Stimulated activated naive CD8-positive, alpha-beta T cell treated with anti-CD3 and anti-CD28 coated beads, Interleukin-15, Interleukin-2, amounts not matched to agents 100 U/mL and 50 U/mL, for 24 hours (primary cell): ENCODE results near the gene CTNND2.
"Not testable (repeated sequence)": the region's sequence is repeated elsewhere in the genome, so short reads cannot be mapped to it uniquely, and the experiment has no call there.

ENCODE experiments used
- ATAC-seq: fragments of 150-1000 bp; cut with Tn5 transposase; one replicate; pipeline ENCODE4 v1.10.0; 2021
- DNase-seq: peaks from one replicate; pipeline ENCODE4 v3.0.0; 2021

The CTNND2 gene

DNA sequence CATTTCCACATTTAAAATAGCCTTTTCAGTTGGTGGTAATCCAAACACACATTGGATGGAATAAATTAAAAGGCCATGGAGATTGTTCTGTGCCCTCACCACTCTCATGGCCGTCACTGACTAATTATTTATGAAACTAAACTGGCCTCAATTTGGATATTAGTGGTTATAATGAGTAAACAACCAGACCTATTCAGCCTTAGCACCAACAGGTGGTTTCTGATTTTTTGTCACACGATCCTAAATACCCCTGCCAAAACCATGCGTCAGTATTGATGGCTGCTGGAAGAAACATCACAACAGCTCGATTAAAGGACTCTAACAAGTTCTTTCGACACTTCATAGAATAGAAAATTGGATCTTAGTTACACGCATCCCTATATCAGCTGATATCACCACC is 867.2 kb downstream of the CTNND2 start:
- DNase-seq (no peak), ATAC-seq (no peak)

- DNase-seq (no peak), ATAC-seq (no peak)
Observed at GRCh38 chr5:11030671-11031070, 873.6 kb downstream of the CTNND2 start.

GRCh38 chr5:11027660-11028059 is 876.6 kb downstream of the CTNND2 start:
- no peak for ATAC-seq
- no peak for DNase-seq

DNA sequence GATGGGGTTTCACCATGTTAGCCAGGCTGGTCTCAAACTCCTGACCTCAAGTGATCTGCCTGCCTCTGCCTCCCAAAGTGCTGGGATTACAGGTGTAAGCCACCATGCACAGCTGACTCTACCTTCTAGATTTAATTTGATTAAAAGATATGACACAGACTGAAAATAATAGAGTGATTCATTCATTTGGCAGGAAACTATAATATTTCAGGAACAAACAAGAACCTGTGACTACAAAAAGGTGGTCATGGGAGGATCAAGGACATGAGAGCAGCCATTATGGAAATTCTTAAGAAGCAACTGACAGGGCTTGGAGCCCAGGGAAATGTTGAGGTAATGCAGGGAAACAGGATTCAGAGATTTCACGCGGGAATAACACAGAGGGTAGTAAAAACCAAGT is 877.7 kb downstream of the CTNND2 start:
- ATAC-seq: no peak
- DNase-seq: no peak

DNA sequence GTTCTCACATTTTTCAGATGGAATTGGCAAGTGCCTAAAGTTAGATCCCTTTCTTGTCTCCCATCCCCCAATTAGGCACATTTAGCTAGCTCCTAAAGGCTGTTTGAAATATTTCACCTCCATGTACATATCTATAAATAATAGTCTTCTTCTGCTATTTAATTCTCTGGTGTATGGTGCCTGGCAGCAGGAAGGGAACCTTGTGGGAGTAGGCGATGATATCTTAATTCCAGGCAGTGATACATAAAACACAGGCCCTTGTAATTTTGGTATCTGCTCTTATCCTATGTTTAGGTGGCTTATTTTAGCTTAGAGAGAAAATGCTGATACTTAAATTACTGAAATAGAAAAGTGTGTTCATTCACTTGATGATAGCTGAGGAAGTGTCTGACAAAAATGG is 880.3 kb downstream of the CTNND2 start:
- ATAC-seq (no peak), DNase-seq (no peak)

DNA sequence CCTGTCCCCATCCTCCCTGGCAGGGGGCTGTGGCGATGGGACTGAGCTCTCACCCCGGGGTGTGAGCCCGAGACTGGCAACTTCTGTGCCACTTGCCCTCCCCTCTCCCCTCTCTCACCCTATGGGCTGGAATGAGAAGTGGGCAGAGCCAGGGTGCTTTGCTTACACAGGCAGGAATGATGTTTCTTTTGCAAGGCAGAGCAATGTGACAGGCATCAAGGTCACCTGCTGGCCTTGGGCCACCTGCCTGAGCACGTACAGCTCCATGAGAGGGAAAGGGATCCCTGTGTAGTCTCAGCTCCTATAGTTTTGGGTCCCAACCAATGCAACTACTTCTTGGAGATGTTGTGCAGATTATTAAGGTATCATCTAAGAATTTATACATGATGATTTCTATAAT is 890.5 kb downstream of the CTNND2 start:
- no peak for DNase-seq
- no peak for ATAC-seq

GRCh38 chr5:11012295-11012694 is 892.0 kb downstream of the CTNND2 start:
- DNase-seq (no peak), ATAC-seq (no peak)

GRCh38 chr5:11010429-11011210 is 893.6 kb downstream of the CTNND2 start:
- ATAC-seq (no peak), DNase-seq (no peak)

- no peak for DNase-seq
- ATAC-seq: no peak
Observed at GRCh38 chr5:11009576-11009975, 894.7 kb downstream of the CTNND2 start.

- ATAC-seq (no peak), DNase-seq (no peak)
Observed at GRCh38 chr5:11007269-11007870, 896.9 kb downstream of the CTNND2 start.

- ATAC-seq, DNase-seq: not testable (repeated sequence)
Observed at GRCh38 chr5:11004523-11004922, 899.7 kb downstream of the CTNND2 start.

DNA sequence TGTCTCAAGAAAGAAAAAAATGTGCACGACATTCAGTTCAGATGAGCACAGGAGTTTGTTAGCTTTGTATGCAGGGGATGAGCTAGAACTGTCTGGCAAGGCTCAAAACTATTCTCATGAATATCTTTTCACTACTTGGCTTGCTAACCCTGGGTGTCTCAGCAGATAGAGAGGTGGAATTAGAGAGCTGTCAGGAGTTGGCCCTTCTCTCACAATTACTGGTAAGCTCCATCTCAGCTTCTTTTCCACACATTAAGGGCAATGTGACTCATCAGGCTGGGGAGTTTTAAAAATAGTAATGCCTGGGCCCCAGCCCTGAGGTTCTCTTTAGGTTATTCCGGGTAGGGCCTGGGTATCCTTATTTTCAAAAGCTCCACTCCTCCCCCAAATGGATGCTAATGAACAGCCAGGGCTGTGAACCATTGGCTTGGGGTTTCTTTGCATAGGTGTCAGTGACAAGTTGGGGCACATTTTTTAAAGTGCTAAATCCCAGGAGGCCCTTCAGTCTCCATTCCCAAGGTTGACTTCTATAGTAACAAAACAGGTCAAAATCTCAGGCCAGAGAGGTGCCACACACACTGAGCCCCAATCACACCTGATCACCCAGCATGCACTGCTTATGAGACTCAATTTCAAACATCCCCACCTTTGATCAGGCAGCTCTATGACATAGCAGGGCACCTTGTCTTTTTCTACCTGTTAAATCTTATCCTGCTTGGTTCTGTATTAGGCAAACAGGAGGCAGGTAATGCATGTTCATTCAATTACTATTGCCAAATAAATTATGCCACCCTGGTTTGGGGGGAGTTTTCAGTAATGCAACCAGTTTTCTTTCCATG is 903.5 kb downstream of the CTNND2 start:
- ATAC-seq: no peak
- no peak for DNase-seq

- no peak for DNase-seq
- ATAC-seq: no peak
Observed at GRCh38 chr5:10999714-11000113, 904.5 kb downstream of the CTNND2 start.

DNA sequence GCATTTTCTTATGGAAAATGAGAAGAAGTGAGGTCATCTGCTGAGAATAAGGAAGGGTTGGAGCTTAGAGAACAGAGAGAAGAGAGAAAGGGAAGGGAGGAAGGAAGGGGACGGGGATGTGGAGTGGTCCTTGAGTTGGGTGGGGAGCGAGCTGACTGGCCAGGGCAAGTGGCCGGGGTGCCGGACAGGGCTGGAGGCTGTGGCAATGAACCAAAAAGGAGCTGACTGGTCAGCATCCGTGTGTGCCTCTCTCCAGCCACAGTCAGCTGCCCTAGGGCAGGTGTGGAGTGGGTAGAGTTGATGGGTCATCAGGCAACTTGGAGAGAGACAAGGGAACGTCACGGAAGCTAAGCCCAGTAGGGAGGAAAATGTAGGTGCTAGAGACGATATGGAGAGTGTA is 908.4 kb downstream of the CTNND2 start:
- ATAC-seq (no peak), DNase-seq (no peak)

DNA sequence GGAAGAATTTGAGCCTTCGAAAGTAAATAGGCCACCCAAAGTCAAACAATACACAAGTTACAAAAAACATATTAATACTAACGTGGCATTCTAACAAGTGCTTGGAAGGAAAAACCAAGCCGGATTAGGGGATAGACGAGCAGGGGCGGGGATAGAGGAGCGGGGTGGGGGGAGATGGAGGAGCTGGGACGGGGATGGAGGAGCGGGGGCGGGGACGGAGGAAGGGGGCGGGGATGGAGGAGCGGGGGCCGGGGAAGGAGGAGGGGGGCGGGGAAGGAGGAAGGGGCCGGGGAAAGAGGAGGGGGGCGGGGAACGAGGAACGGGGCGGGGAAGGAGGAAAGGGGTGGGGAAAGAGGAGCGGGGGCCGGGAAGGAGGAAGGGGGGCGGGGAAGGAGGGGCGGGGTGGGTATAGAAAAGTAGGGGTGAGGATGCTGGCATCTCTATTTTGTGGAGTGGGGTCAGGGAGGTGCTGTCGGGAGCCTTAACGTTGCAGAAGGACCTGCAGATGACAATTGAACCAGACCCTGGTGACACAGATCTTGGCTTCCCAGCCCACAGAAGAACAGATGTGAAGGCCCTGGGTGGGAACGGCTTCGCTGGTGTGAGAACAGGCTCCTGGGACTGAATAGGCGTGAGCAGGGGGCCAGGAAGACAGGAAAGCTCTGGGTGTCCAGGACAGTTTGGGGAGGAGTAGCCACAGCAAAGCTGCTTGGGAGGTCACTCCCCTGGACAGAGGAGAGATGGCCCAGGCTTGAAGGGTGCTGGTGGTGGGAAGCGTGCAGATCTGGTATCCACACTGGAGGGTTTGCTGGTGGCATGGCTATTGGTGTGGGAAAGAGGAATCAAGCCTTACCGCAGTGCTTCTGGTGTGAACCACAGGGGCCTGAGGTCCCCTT is 909.9 kb downstream of the CTNND2 start:
- no peak for ATAC-seq

DNA sequence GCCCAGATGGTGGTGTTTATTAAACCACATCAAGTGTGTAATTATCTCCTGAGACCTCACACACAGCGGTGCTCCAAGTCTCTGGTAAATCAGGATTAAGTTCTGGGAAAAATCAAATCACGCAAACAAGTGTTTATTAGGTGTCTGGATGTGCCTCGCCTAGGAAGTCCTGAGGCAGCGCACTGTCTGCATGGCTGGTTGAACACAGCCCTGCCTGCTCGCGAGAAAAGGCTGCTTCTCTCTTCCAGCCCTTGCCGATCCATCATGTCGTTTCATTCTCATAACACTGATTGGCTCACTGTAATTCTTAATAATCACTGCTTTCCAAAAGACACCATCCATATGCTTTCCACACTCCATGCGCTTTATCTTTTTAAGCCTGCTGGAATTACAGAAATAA is 913.6 kb downstream of the CTNND2 start:
- ATAC-seq (no peak), DNase-seq (no peak)

More for the DNA sequence above, 909.9 kb downstream of the CTNND2 start:
- DNase-seq: no peak

DNA sequence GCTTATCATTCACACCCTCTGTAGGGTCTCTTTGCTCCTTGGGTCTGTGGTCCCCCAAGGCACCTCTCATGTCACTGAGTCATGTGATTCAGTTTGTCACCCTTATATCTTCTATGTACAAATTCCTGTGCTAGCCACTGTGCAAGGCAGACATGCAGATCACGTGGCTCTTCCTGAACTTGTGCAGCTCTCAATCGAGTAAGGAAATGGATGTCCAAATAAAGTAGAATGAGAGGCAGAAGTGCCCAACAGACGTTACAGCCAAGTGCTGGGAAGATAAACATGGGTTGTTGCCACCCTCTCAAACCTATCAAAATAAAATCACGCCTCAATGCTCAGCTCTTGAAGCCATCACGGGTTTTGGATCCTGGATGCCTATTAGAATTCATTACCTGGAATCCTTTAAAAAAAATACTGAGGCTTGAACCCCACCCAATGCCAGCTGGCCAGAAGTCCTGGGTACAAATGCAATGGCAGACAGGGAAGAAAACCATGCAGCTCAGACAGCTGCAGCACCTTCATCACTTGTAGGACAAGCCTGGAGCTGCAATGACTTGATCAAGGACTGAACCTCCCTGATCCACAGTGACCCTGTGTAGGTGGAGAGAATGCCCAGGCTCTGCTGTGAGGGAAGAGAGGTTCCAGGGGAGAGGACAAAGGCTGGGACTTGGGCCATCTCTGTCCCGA is 914.5 kb downstream of the CTNND2 start:
- DNase-seq (no peak), ATAC-seq (no peak)

- ATAC-seq (no peak), DNase-seq (no peak)
Observed at GRCh38 chr5:10988622-10989021, 915.6 kb downstream of the CTNND2 start.

DNA sequence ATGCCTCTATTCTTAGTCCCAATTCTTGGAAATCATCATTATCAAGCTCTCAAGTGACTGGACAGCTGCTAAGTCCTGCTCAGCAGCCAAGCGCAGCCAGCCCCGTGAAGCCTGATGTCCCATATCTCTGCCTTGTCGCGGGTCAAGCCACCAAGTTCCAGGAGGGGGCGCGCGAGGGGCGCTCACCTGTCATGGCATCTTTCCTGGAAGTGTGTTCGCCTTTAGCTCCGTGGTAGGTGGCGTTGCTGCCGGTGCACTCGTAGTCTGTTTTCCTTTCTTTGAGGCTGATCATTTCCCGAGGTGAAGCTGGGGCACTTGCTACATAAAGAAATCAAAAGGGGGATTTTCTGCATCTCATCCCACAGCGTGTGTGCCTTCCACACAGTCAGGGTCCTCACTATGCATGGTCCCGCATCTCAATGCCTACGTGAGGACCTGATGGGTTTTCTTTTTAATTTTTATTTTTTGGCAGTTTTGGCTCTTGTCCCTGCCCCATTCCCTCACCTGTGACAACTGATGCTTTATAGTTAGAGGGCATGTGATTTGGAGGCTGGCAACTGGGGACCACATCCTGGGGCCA is 916.2 kb downstream of the CTNND2 start:
- peak; percentile 78 for DNase-seq
- peak; percentile 86 for ATAC-seq

GRCh38 chr5:10987276-10987924 is 916.8 kb downstream of the CTNND2 start:
- no peak for ATAC-seq
- no peak for DNase-seq

DNA sequence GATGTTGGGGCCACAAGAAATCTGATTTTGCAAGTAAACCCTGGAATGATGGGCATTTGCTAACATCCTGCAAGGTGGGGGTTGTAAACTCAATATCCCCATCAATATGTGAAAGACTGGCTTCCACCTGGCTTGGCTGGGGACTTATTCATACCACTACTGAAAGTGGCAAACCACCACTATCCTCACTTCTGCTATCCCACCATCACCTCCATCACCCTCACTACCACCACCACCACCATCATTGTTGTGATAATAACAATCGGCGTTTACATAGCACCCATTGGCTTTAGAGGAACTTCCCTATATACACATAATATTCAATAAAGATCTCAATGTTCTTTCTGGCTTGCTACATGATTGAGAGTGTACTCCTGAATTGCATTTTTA is 918.5 kb downstream of the CTNND2 start:
- ATAC-seq (no peak), DNase-seq (no peak)
